Glutamatergic neuron (in vitro differentiated cells): ENCODE measurements around the gene RGS11. TPM values are rescaled to one million over a fixed set of nuclear protein-coding genes. Genes with fewer than 3 reads are reported as not detected.
"Not testable (repeated sequence)": the region's sequence is repeated elsewhere in the genome, so short reads cannot be mapped to it uniquely, and the experiment has no call there.

Source experiments
- DNase-seq: peaks from one replicate; pipeline ENCODE4 v3.0.0; 2022
- H3K27ac Mint-ChIP-seq: one replicate; pipeline ENCODE4 v1.8.0; 2020; ENCODE audit warnings: mild to moderate bottlenecking, mixed read lengths, inconsistent platforms; ENCODE audit not compliant: unreplicated experiment
- H3K27me3 Mint-ChIP-seq: one replicate; pipeline ENCODE4 v1.8.0; 2020; ENCODE audit warnings: mild to moderate bottlenecking, moderate library complexity, mixed read lengths, inconsistent platforms; ENCODE audit not compliant: unreplicated experiment
- H3K36me3 Mint-ChIP-seq: one replicate; pipeline ENCODE4 v1.8.0; 2020; ENCODE audit warnings: mild to moderate bottlenecking, mixed read lengths, inconsistent platforms; ENCODE audit not compliant: unreplicated experiment
- H3K4me1 Mint-ChIP-seq: one replicate; pipeline ENCODE4 v1.8.0; 2020; ENCODE audit warnings: mild to moderate bottlenecking, low read depth, mixed read lengths, inconsistent platforms; ENCODE audit not compliant: unreplicated experiment
- H3K4me3 Mint-ChIP-seq: one replicate; pipeline ENCODE4 v1.8.0; 2020; ENCODE audit warnings: mild to moderate bottlenecking, mixed read lengths, inconsistent platforms; ENCODE audit not compliant: unreplicated experiment
- H3K9me3 Mint-ChIP-seq: one replicate; pipeline ENCODE4 v1.8.0; 2020; ENCODE audit warnings: mild to moderate bottlenecking, moderate library complexity, mixed read lengths, inconsistent platforms; ENCODE audit not compliant: unreplicated experiment
- CTCF ChIP-seq: fragments of 200-600 bp; sonication (generic); IDR thresholded peaks from one replicate; pipeline ENCODE4 v1.5.0; 2021; ENCODE audit not compliant: partially characterized antibody, unreplicated experiment
- total RNA-seq: library from RNA; stranded (reverse); fragmentation: NEBNext Ultra II Directional; extraction: Animal tissue kit (Norgen Biotek cat#: 25700); gene quantifications from one replicate; pipeline ENCODE4 v1.2.1, GENCODE V29; 2021; ENCODE audit not compliant: unreplicated experiment

The RGS11 gene
- total RNA-seq, 1 donor from 2014 or later, result 18.2 TPM

GRCh38 chr16:239948-240277 is 35.8 kb downstream of the RGS11 start:
- H3K4me3 Mint-ChIP-seq, result peak overlapping the region; percentile 2
- peaks cover 7% of the 10 kb centered on the region for H3K4me1 Mint-ChIP-seq
- peaks cover 3% of the 10 kb centered on the region for H3K27me3 Mint-ChIP-seq
- peak overlapping the region; percentile 46 for H3K27ac Mint-ChIP-seq
- peaks cover 9% of the 10 kb centered on the region for H3K9me3 Mint-ChIP-seq
- no peak for DNase-seq
- TF ChIP-seq CTCF, result no peak
- no peaks in the 10 kb centered on the region for H3K36me3 Mint-ChIP-seq

- no peaks in the 10 kb centered on the region for H3K36me3 Mint-ChIP-seq
- peak within 1 kb of the TSS; percentile 95 for H3K27ac Mint-ChIP-seq
- H3K27me3 Mint-ChIP-seq, result peaks cover 2% of the 10 kb centered on the region
- no peak for TF ChIP-seq CTCF
- peaks cover 7% of the 10 kb centered on the region for H3K9me3 Mint-ChIP-seq
- peaks cover 1% of the 10 kb centered on the region for H3K4me1 Mint-ChIP-seq
- H3K4me3 Mint-ChIP-seq, result peak within 1 kb of the TSS; percentile 99
- peak; percentile 96 for DNase-seq
These were observed 41.1 kb downstream of the RGS11 start, which contains the start of gene FAM234A for GRCh38 chr16:234468-235305. Gene FAM234A (plus strand): TSS chr16:234821. CDS start chr16:254414, 19,593 bp downstream.

- Mint-ChIP-seq H3K4me3 (no peak overlapping the region), H3K36me3 (no peaks in the 10 kb centered on the region), H3K4me1 (peaks cover 13% of the 10 kb centered on the region), H3K27ac (no peak overlapping the region), H3K27me3 (peaks cover 4% of the 10 kb centered on the region), H3K9me3 (peaks cover 10% of the 10 kb centered on the region)
- no peak for DNase-seq
- no peak for TF ChIP-seq CTCF
These were observed 44.8 kb downstream of the RGS11 start for GRCh38 chr16:230949-231348.

GRCh38 chr16:230351-230750 is 45.4 kb downstream of the RGS11 start:
- DNase-seq, H3K9me3 Mint-ChIP-seq, H3K27ac Mint-ChIP-seq, H3K4me3 Mint-ChIP-seq, H3K27me3 Mint-ChIP-seq, H3K36me3 Mint-ChIP-seq: not testable (repeated sequence)
- H3K4me1 Mint-ChIP-seq, result peaks cover 15% of the 10 kb centered on the region

- no peak for TF ChIP-seq CTCF
- Mint-ChIP-seq H3K9me3 (peaks cover 5% of the 10 kb centered on the region), H3K27ac (peak overlapping the region; percentile 89), H3K36me3 (no peaks in the 10 kb centered on the region), H3K27me3 (peaks cover 2% of the 10 kb centered on the region), H3K4me1 (peaks cover 15% of the 10 kb centered on the region), H3K4me3 (peak overlapping the region; percentile 79)
- no peak for DNase-seq
These were observed 45.9 kb downstream of the RGS11 start for GRCh38 chr16:229731-230281.
